Renal pelvis (tissue), 4 donors: ENCODE data around the gene ZNF541. TPM values are rescaled to one million over a fixed set of nuclear protein-coding genes. Genes with fewer than 3 reads are reported as not detected.

Source experiments
- DNase-seq: peaks from one replicate; pipeline ENCODE4 v3.0.0-alpha.2; 2013
- polyA plus RNA-seq, 3 donors: library from polyadenylated mRNA; unstranded; fragments of 120-200 nt; gene quantifications; one replicate each; pipeline ENCODE4 v1.2.1, GENCODE V29; 2013; ENCODE audit not compliant: insufficient read length in 3 of 3

ZNF541 gene
- polyA plus RNA-seq, 3 donors = 0.20 to 0.40 (median 0.40) TPM

GRCh38 chr19:47545061-47545948 is 27.6 kb downstream of the ZNF541 start:
- DNase-seq = no peak

GRCh38 chr19:47544476-47544875 is 28.5 kb downstream of the ZNF541 start:
- DNase-seq = no peak

GRCh38 chr19:47544075-47544474 is 28.9 kb downstream of the ZNF541 start:
- no peak for DNase-seq

GRCh38 chr19:47542030-47542475 is 30.9 kb downstream of the ZNF541 start:
- no peak for DNase-seq

GRCh38 chr19:47541518-47541917 is 31.4 kb downstream of the ZNF541 start:
- DNase-seq = no peak

GRCh38 chr19:47540748-47541147 is 32.2 kb downstream of the ZNF541 start:
- DNase-seq = peak; percentile 26

- no peak for DNase-seq
These were observed 33.1 kb downstream of the ZNF541 start for GRCh38 chr19:47539747-47540311.

GRCh38 chr19:47538812-47539211 is 34.1 kb downstream of the ZNF541 start:
- no peak for DNase-seq

GRCh38 chr19:47537493-47537892 is 35.5 kb downstream of the ZNF541 start:
- no peak for DNase-seq

- no peak for DNase-seq
These were observed 38.3 kb downstream of the ZNF541 start for GRCh38 chr19:47534628-47535027.

GRCh38 chr19:47531640-47532387 is 41.1 kb downstream of the ZNF541 start:
- no peak for DNase-seq

GRCh38 chr19:47529018-47529742 is 43.8 kb downstream of the ZNF541 start:
- DNase-seq = no peak

- no peak for DNase-seq
These were observed 46.1 kb downstream of the ZNF541 start for GRCh38 chr19:47526798-47527197.

- peak; percentile 30 for DNase-seq
These were observed 49.5 kb downstream of the ZNF541 start for GRCh38 chr19:47523473-47523872.

Other genes with a start within 250 kb of the ZNF541 start
- gene C5AR2, start 241.0 kb downstream of the ZNF541 start, polyA plus RNA-seq = under 1 TPM; 0.28 to 0.47 (median 0.35) TPM
- gene DHX34, start 223.8 kb downstream of the ZNF541 start, polyA plus RNA-seq = 10 to 100 TPM; 18.3 to 20.4 (median 18.4) TPM
- 10 to 100 TPM; 16.6 to 24.1 (median 17.7) TPM for gene MEIS3, start 153.6 kb downstream of the ZNF541 start, polyA plus RNA-seq
- gene SLC8A2, start 101.3 kb downstream of the ZNF541 start, polyA plus RNA-seq = under 1 TPM in 2 of 3 donors, not detected in 1; 0.21 to 0.28 TPM
- gene KPTN, start 88.9 kb downstream of the ZNF541 start, polyA plus RNA-seq = 10 to 100 TPM; 13.8 to 15.9 (median 14.6) TPM
- gene NAPA, start 58.1 kb downstream of the ZNF541 start, polyA plus RNA-seq = 100 to 1,000 TPM; 152 to 174 (median 169) TPM
- gene BICRA, start 36.0 kb upstream of the ZNF541 start, polyA plus RNA-seq = 10 to 100 TPM; 14.1 to 19.7 (median 17.1) TPM
- gene EHD2, start 140.3 kb upstream of the ZNF541 start, polyA plus RNA-seq = 10 to 100 TPM; 26.1 to 42.0 (median 34.8) TPM
- gene NOP53, start 172.4 kb upstream of the ZNF541 start, polyA plus RNA-seq = 100 to 1,000 TPM; 370 to 415 (median 376) TPM
- 100 to 1,000 TPM; 129 to 150 (median 150) TPM for gene SELENOW, start 205.6 kb upstream of the ZNF541 start, polyA plus RNA-seq
- not detected for gene TPRX1, start 231.4 kb upstream of the ZNF541 start, polyA plus RNA-seq
- gene CRX, start 248.8 kb upstream of the ZNF541 start, polyA plus RNA-seq = under 1 TPM; 0.01 to 0.14 (median 0.06) TPM